ENCODE results near the gene CD164L2. TPM values are rescaled to one million over a fixed set of nuclear protein-coding genes. Genes with fewer than 3 reads are reported as not detected.
A peak's percentile ranks its signal among the peaks of the same experiment; 100 is the strongest.

The CD164L2 gene
- total RNA-seq, 2 donors from 2014 or later = 1.6 to 1.8 TPM

DNA sequence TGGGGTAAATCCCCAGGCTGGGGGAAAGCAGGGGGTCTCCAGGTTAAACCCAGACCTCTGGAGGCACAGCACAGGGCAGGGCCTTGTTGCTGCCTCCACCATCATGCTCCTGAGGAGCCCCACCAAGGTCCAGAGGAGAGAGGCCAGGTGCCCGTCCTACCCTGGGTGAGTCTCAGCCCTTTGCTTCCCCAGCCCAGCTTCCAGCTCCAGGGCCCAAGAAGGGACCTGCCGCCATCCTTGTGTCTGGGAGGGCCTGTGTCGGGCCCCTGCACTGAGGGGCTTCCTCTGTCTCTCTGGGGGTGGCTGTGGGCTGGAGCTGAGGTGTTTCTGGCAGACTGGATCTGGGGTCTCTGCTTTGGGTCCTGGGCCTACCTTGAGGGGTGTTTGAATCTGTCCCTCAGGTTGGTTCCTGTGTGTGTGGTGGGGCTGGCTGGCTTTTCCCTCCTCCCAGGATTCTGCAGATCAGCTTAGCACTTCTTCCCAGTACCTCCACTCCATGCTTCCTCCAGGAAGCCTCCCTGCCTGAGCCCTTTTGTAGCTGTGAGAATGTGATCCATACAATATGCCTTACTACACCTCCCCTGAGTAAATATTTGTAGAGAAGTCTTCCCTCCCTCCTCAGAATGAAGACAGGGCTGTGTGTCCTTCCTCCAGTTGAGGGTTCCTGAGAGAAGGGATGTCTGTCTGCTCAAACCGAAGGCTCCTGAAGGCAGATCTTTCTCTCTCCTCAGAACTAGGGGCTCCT lies 15.4 kb upstream of the CD164L2 start:
- peaks cover 43% of the 10 kb centered on the region for H3K4me1 Mint-ChIP-seq
- TF ChIP-seq CTCF (conservative IDR thresholded peaks at IDR 0.05) = no peak

GRCh38 chr1:27397749-27398148 lies 14.6 kb upstream of the CD164L2 start:
- Mint-ChIP-seq H3K27ac (peak overlapping the region; percentile 48), H3K4me3 (no peak overlapping the region), H3K36me3 (ENCODE audit: low read depth) (no peaks in the 10 kb centered on the region), H3K4me1 (peaks cover 36% of the 10 kb centered on the region), H3K9me3 (no peaks in the 10 kb centered on the region), H3K27me3 (ENCODE audit: insufficient read depth) (no peaks in the 10 kb centered on the region)
- H3K36me3 ChIP-seq (ENCODE audit: control insufficient read depth, insufficient read depth, low read length) = no peaks in the 10 kb centered on the region
- no peak overlapping the region for H3K9ac ChIP-seq (ENCODE audit: extremely low read depth, low read length, poor library complexity, severe bottlenecking)
- H3K27ac ChIP-seq (ENCODE audit: low read depth, low read length) = no peak overlapping the region
- H3K4me3 ChIP-seq (ENCODE audit: low read length) = no peak overlapping the region
- H3K9me3 ChIP-seq (ENCODE audit: control insufficient read depth, low read length) = no peaks in the 10 kb centered on the region
- WGBS, 2 experiments (ENCODE audit: insufficient coverage in 1 of 2, insufficient read length in 1 of 2) = 77 to 83% methylated on average over 1 to 7 of the region's 7 CpGs
- H3K27me3 ChIP-seq (ENCODE audit: control insufficient read depth, insufficient read depth, low read length, poor library complexity, severe bottlenecking) = no peaks in the 10 kb centered on the region
- DNase-seq = peak; percentile 68
- H3K4me1 ChIP-seq (ENCODE audit: control insufficient read depth, insufficient read depth, low read length) = peaks cover 14% of the 10 kb centered on the region
- TF ChIP-seq CTCF (conservative IDR thresholded peaks at IDR 0.05) = no peak

More for the DNA sequence above, 15.4 kb upstream of the CD164L2 start:
- Histone ChIP-seq H3K4me1 (ENCODE audit: control insufficient read depth, insufficient read depth, low read length) (peaks cover 14% of the 10 kb centered on the region), H3K9ac (ENCODE audit: extremely low read depth, low read length, poor library complexity, severe bottlenecking) (no peak overlapping the region), H3K27me3 (ENCODE audit: control insufficient read depth, insufficient read depth, low read length, poor library complexity, severe bottlenecking) (no peaks in the 10 kb centered on the region), H3K9me3 (ENCODE audit: control insufficient read depth, low read length) (no peaks in the 10 kb centered on the region), H3K36me3 (ENCODE audit: control insufficient read depth, insufficient read depth, low read length) (no peaks in the 10 kb centered on the region), H3K4me3 (ENCODE audit: low read length) (no peak overlapping the region), H3K27ac (ENCODE audit: low read depth, low read length) (peak overlapping the region; percentile 59)
- WGBS, 2 experiments (ENCODE audit: insufficient coverage in 1 of 2, insufficient read length in 1 of 2) = 89 to 91% methylated on average over 3 to 4 of the region's 4 CpGs
- H3K27ac Mint-ChIP-seq = peak overlapping the region; percentile 66
- DNase-seq = peak; percentile 63
- H3K36me3 Mint-ChIP-seq (ENCODE audit: low read depth) = no peaks in the 10 kb centered on the region
- H3K9me3 Mint-ChIP-seq = no peaks in the 10 kb centered on the region
- no peaks in the 10 kb centered on the region for H3K27me3 Mint-ChIP-seq (ENCODE audit: insufficient read depth)
- peak overlapping the region; percentile 1 for H3K4me3 Mint-ChIP-seq

- no peak overlapping the region for H3K4me3 Mint-ChIP-seq
- Histone ChIP-seq H3K36me3 (ENCODE audit: control insufficient read depth, insufficient read depth, low read length) (no peaks in the 10 kb centered on the region), H3K27ac (ENCODE audit: low read depth, low read length) (no peak overlapping the region), H3K27me3 (ENCODE audit: control insufficient read depth, insufficient read depth, low read length, poor library complexity, severe bottlenecking) (no peaks in the 10 kb centered on the region), H3K4me3 (ENCODE audit: low read length) (no peak overlapping the region), H3K4me1 (ENCODE audit: control insufficient read depth, insufficient read depth, low read length) (peaks cover 14% of the 10 kb centered on the region), H3K9ac (ENCODE audit: extremely low read depth, low read length, poor library complexity, severe bottlenecking) (no peak overlapping the region), H3K9me3 (ENCODE audit: control insufficient read depth, low read length) (no peaks in the 10 kb centered on the region)
- H3K27ac Mint-ChIP-seq = peak overlapping the region; percentile 30
- H3K36me3 Mint-ChIP-seq (ENCODE audit: low read depth) = no peaks in the 10 kb centered on the region
- WGBS, 2 experiments (ENCODE audit: insufficient coverage in 1 of 2, insufficient read length in 1 of 2) = 92% methylated on average over 2 to 3 of the region's 3 CpGs
- no peaks in the 10 kb centered on the region for H3K27me3 Mint-ChIP-seq (ENCODE audit: insufficient read depth)
- no peaks in the 10 kb centered on the region for H3K9me3 Mint-ChIP-seq
- TF ChIP-seq CTCF (conservative IDR thresholded peaks at IDR 0.05) = no peak
- H3K4me1 Mint-ChIP-seq = peaks cover 34% of the 10 kb centered on the region
- DNase-seq = peak; percentile 49
These were observed 14.0 kb upstream of the CD164L2 start for GRCh38 chr1:27397110-27397509.

Measured in endodermal cell (in vitro differentiated cells).